GM18907 (cell line): Measurements from ENCODE around the gene SDHAF3.

Experiments
- ATAC-seq: cut with Tn5 transposase; IDR thresholded peaks from one replicate; pipeline ENCODE4 v1.9.1; 2021; ENCODE audit warnings: mild to moderate bottlenecking, moderate library complexity; ENCODE audit not compliant: unreplicated experiment

SDHAF3 gene

GRCh38 chr7:97203957-97204356 lies 86.5 kb downstream of the SDHAF3 start:
- ATAC-seq = no peak

- ATAC-seq = no peak
These were observed 87.3 kb downstream of the SDHAF3 start for GRCh38 chr7:97204821-97205220.

GRCh38 chr7:97215556-97215955 lies 98.1 kb downstream of the SDHAF3 start:
- ATAC-seq = no peak

- ATAC-seq = no peak
These were observed 101.3 kb downstream of the SDHAF3 start for GRCh38 chr7:97218767-97219166.

GRCh38 chr7:97219237-97219636 lies 101.7 kb downstream of the SDHAF3 start:
- ATAC-seq = no peak

GRCh38 chr7:97224316-97224715 lies 106.8 kb downstream of the SDHAF3 start:
- no peak for ATAC-seq

GRCh38 chr7:97226541-97226940 lies 109.0 kb downstream of the SDHAF3 start:
- ATAC-seq = peak; percentile 98
